Activated naive CD8-positive, alpha-beta T cell (primary cell): ENCODE results near the gene MR1.

Experiments
- H3K27ac Mint-ChIP-seq: one replicate; pipeline ENCODE4 v1.8.0; 2021; ENCODE audit warnings: mixed read lengths
- H3K27me3 Mint-ChIP-seq: one replicate; pipeline ENCODE4 v1.8.0; 2021; ENCODE audit warnings: mixed read lengths
- H3K36me3 Mint-ChIP-seq: one replicate; pipeline ENCODE4 v1.8.0; 2021; ENCODE audit warnings: mixed read lengths
- H3K4me1 Mint-ChIP-seq: one replicate; pipeline ENCODE4 v1.8.0; 2021; ENCODE audit warnings: low read depth, mixed read lengths
- H3K4me3 Mint-ChIP-seq: one replicate; pipeline ENCODE4 v1.8.0; 2021; ENCODE audit warnings: mild to moderate bottlenecking, mixed read lengths
- H3K9me3 Mint-ChIP-seq: one replicate; pipeline ENCODE4 v1.8.0; 2021; ENCODE audit warnings: low read depth, mixed read lengths

MR1 gene

DNA sequence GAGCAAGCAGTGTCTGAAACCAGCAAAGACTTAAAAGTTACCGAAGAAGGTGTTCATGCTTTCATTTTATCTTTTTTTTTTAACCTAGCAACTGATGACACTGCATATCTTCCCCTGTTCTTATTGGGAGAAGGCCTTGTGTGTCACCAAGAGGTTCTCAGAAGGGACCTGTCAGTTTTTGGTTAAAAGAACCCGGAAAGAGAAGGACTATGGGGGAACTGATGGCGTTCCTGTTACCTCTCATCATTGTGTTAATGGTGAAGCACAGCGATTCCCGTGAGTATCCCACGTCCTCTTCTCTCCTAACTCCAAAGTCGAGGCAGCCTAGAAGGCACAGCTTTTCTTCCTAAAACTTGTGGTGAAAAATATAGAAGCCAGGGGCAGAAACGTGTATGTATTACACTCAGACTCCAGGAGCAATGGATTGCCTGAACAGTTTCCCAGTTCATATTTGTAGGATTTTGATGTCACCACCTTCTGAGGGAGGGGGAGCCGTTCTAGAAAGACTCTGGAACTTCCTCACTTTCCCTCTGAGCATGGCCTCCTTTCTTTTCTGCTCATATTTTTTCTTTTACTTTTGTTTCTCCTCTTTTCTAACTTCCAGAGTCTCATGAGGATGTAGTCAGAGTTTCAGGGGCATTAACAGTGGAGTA lies at the start of gene MR1:
Gene MR1, plus strand, starts transcription at position 185 of the 653 bp plus-strand sequence. Its CDS starts 25 bp downstream, at position 210.
- peak within 1 kb of the TSS; percentile 98 for H3K27ac Mint-ChIP-seq
- peaks cover 2% of the 10 kb centered on the region for H3K36me3 Mint-ChIP-seq
- H3K4me1 Mint-ChIP-seq: peaks cover 55% of the 10 kb centered on the region
- H3K9me3 Mint-ChIP-seq: no peaks in the 10 kb centered on the region
- peak within 1 kb of the TSS; percentile 97 for H3K4me3 Mint-ChIP-seq
- H3K27me3 Mint-ChIP-seq: no peaks in the 10 kb centered on the region

DNA sequence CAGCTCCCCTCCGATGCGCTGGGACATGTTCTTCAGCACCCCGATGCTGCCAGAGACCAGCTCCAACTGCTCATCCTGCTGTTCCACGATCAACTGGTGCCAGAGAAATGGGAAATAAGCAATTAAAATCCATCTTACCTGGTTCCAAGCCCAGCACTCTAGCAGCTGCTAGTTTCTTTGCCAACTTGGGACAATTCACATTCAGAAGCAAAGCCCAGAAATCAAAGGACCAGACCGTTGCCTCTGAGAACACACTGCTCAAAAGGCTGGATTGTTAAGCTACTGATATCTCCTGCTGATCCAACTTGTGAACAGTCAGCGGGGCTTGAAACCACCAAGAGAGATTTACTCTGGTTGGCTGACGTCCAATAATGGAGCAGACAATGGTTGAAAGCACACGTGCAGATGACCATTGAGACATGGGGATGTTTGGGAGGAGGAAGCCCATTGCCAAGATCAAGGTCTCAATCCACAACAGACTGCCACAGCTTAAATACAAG lies 45.5 kb upstream of the MR1 start:
- Mint-ChIP-seq H3K4me1 (peaks cover 3% of the 10 kb centered on the region), H3K27ac (no peak overlapping the region), H3K4me3 (no peak overlapping the region), H3K9me3 (no peaks in the 10 kb centered on the region), H3K36me3 (peaks cover 22% of the 10 kb centered on the region), H3K27me3 (no peaks in the 10 kb centered on the region)

DNA sequence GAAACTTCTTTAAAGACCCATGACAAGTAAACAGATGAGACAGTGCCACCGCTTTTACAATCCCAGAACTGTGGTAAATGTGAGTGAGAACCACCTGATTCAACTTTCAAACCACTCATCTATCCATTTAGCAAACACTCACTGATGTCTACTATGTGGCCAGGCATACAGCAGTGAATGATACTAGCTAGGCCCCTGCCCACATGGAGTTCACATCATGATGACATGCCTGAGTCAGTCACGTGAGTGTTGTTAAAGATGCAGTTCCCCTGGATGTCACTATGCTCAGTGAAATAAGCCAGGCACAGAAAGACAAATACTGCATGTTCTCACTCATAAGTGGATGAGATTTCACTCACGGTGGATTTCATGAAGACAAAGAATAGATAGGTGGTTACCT lies 39.5 kb upstream of the MR1 start:
- H3K4me1 Mint-ChIP-seq: peaks cover 2% of the 10 kb centered on the region
- H3K27ac Mint-ChIP-seq: no peak overlapping the region
- no peak overlapping the region for H3K4me3 Mint-ChIP-seq
- H3K36me3 Mint-ChIP-seq: peaks cover 17% of the 10 kb centered on the region
- H3K9me3 Mint-ChIP-seq: no peaks in the 10 kb centered on the region
- H3K27me3 Mint-ChIP-seq: no peaks in the 10 kb centered on the region

GRCh38 chr1:180997843-180998504 lies 35.8 kb upstream of the MR1 start:
- no peaks in the 10 kb centered on the region for H3K9me3 Mint-ChIP-seq
- H3K4me1 Mint-ChIP-seq: peaks cover 3% of the 10 kb centered on the region
- H3K27me3 Mint-ChIP-seq: no peaks in the 10 kb centered on the region
- H3K27ac Mint-ChIP-seq: no peak overlapping the region
- H3K4me3 Mint-ChIP-seq: no peak overlapping the region
- peaks cover 26% of the 10 kb centered on the region for H3K36me3 Mint-ChIP-seq

DNA sequence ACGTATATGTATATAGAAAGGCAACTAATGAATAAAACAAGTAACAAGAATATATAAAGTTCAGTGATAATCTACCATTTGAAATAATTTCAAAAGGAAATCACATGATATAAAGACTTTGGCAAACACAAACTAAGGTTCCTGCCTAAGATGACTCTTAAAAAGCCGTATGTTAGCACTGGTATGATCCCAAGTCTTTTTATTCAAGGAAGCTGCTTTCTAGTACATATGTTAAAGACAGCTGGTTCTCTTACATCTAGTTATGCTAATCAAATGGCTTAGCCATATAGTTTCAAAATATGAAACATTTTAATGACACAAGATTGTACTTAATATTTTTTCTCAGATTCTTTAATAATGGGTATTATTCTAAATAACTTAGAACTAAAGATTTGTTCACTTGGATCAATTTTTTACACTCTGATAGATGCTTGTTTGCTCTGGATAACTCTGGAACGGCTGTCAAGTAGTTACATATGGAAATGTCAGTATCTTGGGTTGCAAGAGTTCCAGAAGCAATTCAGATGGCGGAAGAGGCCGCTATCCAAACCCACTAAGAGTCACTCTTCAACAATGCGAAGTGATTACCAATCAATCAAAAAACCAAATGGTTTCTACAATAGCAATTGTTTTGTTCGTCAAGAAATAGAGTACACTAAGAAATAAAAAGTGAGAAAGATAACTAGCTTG lies 32.5 kb upstream of the MR1 start:
- H3K36me3 Mint-ChIP-seq: peaks cover 36% of the 10 kb centered on the region
- H3K4me3 Mint-ChIP-seq: no peak overlapping the region

GRCh38 chr1:181002582-181003172 lies 31.1 kb upstream of the MR1 start:
- H3K9me3 Mint-ChIP-seq: no peaks in the 10 kb centered on the region
- H3K4me3 Mint-ChIP-seq: no peak overlapping the region
- H3K27ac Mint-ChIP-seq: no peak overlapping the region
- H3K27me3 Mint-ChIP-seq: no peaks in the 10 kb centered on the region
- peaks cover 10% of the 10 kb centered on the region for H3K4me1 Mint-ChIP-seq
- peaks cover 36% of the 10 kb centered on the region for H3K36me3 Mint-ChIP-seq

More for the DNA sequence above, 32.5 kb upstream of the MR1 start:
- H3K9me3 Mint-ChIP-seq: no peaks in the 10 kb centered on the region
- peaks cover 1% of the 10 kb centered on the region for H3K4me1 Mint-ChIP-seq
- no peaks in the 10 kb centered on the region for H3K27me3 Mint-ChIP-seq
- no peak overlapping the region for H3K27ac Mint-ChIP-seq

DNA sequence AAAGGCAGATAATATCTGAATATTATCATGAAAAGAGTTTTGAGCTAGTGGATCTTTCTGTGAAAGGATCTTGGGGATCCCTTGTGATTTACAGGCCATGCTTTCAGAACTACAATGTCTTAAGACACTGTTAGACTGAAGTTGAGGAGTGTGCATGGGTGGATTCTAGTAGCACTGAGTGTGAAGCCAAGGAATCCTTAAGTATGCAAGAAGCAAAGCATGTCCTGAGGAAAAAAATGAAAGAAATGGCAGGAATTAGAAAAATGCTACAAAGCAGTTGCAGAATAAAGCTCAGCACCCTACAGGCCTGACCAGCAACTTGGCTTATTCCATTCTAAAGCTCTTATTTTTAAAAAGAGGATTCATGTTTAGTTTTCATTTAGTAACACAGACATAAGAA lies 23.0 kb upstream of the MR1 start:
- Mint-ChIP-seq H3K27me3 (no peaks in the 10 kb centered on the region), H3K36me3 (peaks cover 3% of the 10 kb centered on the region), H3K4me3 (no peak overlapping the region), H3K4me1 (peaks cover 34% of the 10 kb centered on the region), H3K27ac (no peak overlapping the region), H3K9me3 (no peaks in the 10 kb centered on the region)

DNA sequence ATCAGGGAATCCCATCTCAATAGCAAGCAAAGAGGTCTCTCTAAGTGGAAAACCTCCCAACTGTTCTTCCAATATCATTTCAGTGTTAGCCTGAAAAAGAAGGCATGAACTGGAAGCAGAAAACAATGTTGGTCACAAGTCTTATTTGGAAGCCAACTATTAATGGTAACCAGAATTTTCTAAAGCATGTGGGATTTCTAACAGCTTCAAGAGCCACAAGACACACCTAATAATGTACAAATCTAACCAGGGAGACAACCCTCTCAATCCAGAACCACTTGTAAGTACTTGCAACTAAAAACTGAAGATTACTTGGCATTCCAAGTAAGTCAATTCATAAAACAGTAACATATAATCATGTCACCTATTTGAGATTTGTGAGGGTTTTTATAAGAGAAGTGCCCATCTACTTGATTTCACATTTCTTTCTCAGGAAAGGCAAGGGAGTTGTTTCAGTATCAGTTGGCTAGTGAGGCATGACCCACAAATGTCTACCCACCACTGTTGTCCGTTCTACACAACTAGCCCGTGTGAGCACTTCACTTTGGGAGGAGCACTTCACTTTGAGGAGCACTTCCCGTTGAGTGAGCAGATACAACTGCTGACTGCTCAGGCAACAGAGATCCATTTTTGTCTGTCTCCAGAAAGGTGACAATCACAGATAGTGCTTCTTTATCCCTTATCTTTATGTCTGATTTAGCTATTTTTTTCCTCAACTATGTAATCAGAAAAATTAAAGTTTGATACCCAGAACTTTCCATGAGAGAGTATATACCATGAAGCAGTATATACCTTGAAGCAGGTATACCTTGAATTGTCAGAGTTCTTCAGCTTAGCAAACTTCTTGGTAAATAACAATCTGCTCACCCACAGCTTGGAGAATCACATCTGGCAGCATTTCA lies 22.2 kb upstream of the MR1 start:
- Mint-ChIP-seq H3K27me3 (no peaks in the 10 kb centered on the region), H3K4me1 (peaks cover 32% of the 10 kb centered on the region), H3K27ac (no peak overlapping the region), H3K36me3 (peaks cover 3% of the 10 kb centered on the region), H3K9me3 (no peaks in the 10 kb centered on the region), H3K4me3 (no peak overlapping the region)

DNA sequence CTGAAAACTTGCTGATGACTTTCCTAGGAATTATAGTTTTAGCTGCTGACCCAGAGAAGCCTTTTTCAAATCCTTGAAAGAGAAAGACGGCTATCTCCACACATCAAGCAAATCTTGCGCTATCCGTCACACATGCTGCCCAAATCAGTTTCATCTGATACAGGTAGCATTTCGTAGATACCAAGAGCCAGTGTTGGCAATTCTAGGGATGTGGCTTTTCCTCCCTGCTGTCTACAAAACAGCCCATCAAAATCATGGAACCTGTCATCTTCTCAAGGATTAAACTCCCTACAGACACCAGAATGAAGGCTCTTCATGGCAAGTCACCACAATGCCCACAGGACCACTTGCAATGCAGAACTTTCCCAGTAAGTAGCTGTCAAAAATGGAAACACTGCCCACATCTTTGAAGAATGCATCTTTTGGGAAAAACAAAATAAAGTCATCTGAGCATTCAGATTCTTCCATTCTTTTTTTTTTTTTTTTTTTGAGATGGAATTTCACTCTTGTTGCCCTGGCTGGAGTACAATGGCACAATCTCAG lies 21.5 kb upstream of the MR1 start:
- H3K4me1 Mint-ChIP-seq: peaks cover 26% of the 10 kb centered on the region
- H3K4me3 Mint-ChIP-seq: no peak overlapping the region
- no peaks in the 10 kb centered on the region for H3K9me3 Mint-ChIP-seq
- H3K27me3 Mint-ChIP-seq: no peaks in the 10 kb centered on the region
- no peak overlapping the region for H3K27ac Mint-ChIP-seq
- peaks cover 3% of the 10 kb centered on the region for H3K36me3 Mint-ChIP-seq

DNA sequence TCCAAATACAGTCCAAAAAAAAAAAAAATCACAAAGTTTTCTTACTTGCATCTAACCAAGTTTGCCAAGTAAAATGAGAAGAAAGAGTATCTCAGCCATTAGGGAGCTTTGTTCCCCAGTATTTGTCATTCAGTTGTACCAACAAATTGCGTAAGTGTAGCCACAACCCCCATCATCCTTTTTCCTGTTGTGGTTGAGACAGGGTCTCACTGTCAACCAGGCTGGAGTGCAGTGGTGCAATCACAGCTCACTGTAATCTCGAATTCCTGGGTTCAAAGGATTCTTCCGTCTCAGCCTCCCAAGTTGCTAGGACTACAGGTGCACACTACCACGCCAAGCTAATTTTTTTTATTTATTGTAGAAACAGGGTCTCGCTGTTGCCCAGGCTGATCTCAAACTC lies 20.6 kb upstream of the MR1 start:
- Mint-ChIP-seq H3K27me3 (no peaks in the 10 kb centered on the region), H3K36me3 (peaks cover 8% of the 10 kb centered on the region), H3K4me3 (peak overlapping the region; percentile 55), H3K4me1 (peaks cover 32% of the 10 kb centered on the region), H3K9me3 (no peaks in the 10 kb centered on the region), H3K27ac (no peak overlapping the region)

GRCh38 chr1:181014477-181015250 lies 19.1 kb upstream of the MR1 start:
- no peak overlapping the region for H3K4me3 Mint-ChIP-seq
- H3K4me1 Mint-ChIP-seq: peaks cover 41% of the 10 kb centered on the region
- H3K9me3 Mint-ChIP-seq: no peaks in the 10 kb centered on the region
- peaks cover 12% of the 10 kb centered on the region for H3K36me3 Mint-ChIP-seq
- no peaks in the 10 kb centered on the region for H3K27me3 Mint-ChIP-seq
- H3K27ac Mint-ChIP-seq: no peak overlapping the region

DNA sequence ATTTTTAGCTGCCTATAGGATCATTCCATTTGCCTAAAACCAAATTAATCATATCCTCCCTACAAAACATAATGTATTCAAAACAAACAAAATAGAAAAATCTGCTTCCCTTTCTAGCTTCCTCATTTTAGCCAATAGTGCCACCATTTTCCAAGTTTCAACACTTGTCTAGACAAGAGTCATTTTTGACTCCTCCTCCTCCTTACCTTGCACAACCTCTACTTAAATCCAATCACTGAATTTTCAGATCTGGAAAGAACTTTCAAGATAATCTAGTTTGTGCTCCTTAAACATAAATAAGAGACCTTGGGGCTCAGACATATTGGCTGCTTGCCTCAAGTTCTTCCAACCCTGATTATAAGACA lies 18.6 kb upstream of the MR1 start:
- Mint-ChIP-seq H3K4me1 (peaks cover 38% of the 10 kb centered on the region), H3K27me3 (no peaks in the 10 kb centered on the region), H3K27ac (no peak overlapping the region), H3K9me3 (no peaks in the 10 kb centered on the region), H3K36me3 (peaks cover 12% of the 10 kb centered on the region), H3K4me3 (no peak overlapping the region)

DNA sequence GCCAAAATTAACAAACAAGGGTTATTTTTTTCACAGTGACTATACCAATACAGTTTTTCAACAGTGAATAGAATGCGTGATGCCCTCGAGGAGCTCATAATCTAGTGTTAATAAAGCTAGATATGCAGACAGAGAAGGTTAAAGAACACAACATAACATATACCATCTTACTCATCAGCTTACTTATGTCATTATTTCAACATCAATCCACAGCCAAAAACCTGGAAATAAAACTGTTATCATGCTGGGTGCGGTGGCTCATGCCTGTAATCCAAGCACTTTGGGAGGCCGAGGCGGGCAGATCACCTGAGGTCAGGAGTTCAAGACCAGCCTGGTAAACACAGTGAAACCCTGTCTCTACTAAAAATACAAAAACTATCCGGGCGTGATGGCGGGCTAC lies 17.2 kb upstream of the MR1 start:
- Mint-ChIP-seq H3K27me3 (no peaks in the 10 kb centered on the region), H3K4me3 (no peak overlapping the region), H3K27ac (no peak overlapping the region), H3K4me1 (peaks cover 42% of the 10 kb centered on the region), H3K36me3 (peaks cover 13% of the 10 kb centered on the region), H3K9me3 (no peaks in the 10 kb centered on the region)
